Measurements from ENCODE around the gene NT5C1A. TPM values are rescaled to one million over a fixed set of nuclear protein-coding genes. Genes with fewer than 3 reads are reported as not detected.

The NT5C1A gene
- total RNA-seq, 1 experiment from 2014 or later, result not detected

DNA sequence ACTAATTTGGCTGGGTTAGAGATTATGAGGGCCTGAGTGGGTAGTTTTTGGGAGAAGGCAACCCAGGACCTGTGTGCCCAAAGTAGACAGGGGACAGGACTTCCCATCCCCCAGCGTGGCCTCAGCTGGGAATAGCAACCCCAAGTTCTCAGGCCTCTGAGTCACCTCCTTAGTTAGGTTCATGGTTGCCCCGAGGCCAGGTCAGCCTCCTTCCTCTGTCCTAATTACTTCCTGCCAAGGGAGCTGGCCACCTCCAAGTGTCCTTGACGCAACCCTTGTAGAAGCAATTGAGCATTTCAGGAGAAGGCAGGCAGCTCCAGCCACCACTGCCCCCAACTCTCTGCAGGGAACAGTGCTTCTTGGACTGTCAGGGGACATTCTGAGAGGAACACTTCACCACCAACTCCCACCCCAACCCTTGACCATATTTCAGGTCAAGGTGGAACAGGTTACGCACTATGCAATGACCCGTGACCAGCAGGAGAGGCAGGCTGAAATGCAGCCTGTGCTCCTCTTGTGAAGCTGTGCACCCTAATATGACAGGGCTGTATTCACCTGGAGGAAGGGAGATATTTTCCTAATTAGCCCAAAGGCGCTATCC, 5.1 kb upstream of the NT5C1A start:
- Histone ChIP-seq H4K5ac (ENCODE audit: insufficient read length, low read depth, low read length) (no peak overlapping the region), H3K23ac (ENCODE audit: insufficient read length, low read depth, low read length) (no peak overlapping the region), H3K4ac (ENCODE audit: low read depth, low read length) (no peak overlapping the region), H2BK5ac (ENCODE audit: insufficient read length, low read length) (no peak overlapping the region), H3K18ac (ENCODE audit: insufficient read length, low read depth, low read length) (no peak overlapping the region), H2BK12ac (ENCODE audit: insufficient read length, low read depth, low read length) (no peak overlapping the region), H3K23me2 (ENCODE audit: insufficient read length, low read depth, low read length, poor library complexity, severe bottlenecking) (peaks cover 5% of the 10 kb centered on the region), H2AK5ac (ENCODE audit: insufficient read length, low read length) (no peak overlapping the region), H4K91ac (ENCODE audit: insufficient read length, low read depth, low read length) (no peak overlapping the region), H3K14ac (ENCODE audit: insufficient read depth, low read length) (no peak overlapping the region), H3K27ac (ENCODE audit: insufficient read length, low read depth, low read length) (no peak overlapping the region), H2AFZ (ENCODE audit: low read length) (no peak overlapping the region), H3T11ph (ENCODE audit: low read length) (no peak overlapping the region), H4K20me1 (ENCODE audit: control insufficient read depth, insufficient read depth, insufficient read length) (no peaks in the 10 kb centered on the region), H3K79me2 (ENCODE audit: insufficient read depth, low read length) (no peaks in the 10 kb centered on the region), H2BK15ac (ENCODE audit: low read depth, low read length) (no peak overlapping the region), H2BK120ac (ENCODE audit: low read depth, low read length, poor library complexity, severe bottlenecking) (no peak overlapping the region), H3K4me1 (ENCODE audit: insufficient read depth, low read length) (no peaks in the 10 kb centered on the region), H3K4me2 (ENCODE audit: insufficient read depth, insufficient read length, low read length) (no peak overlapping the region), H3K9me3 (ENCODE audit: control insufficient read depth, low read depth, low read length) (no peaks in the 10 kb centered on the region), H3K56ac (ENCODE audit: insufficient read length, low read depth, low read length) (no peak overlapping the region), H2BK20ac (ENCODE audit: low read depth, low read length, poor library complexity, severe bottlenecking) (no peak overlapping the region), H3K27me3 (ENCODE audit: insufficient read depth, low read length) (peaks cover 76% of the 10 kb centered on the region), H3K9ac (ENCODE audit: extremely low read depth, insufficient read length, low read length) (no peak overlapping the region), H3K79me1 (ENCODE audit: insufficient read depth, low read depth, low read length, poor library complexity, severe bottlenecking) (no peaks in the 10 kb centered on the region), H4K8ac (replicated peaks; ENCODE audit: insufficient read length, low read depth, low read length) (no peak overlapping the region)
- no peak overlapping the region for H3K4me3 Mint-ChIP-seq
- no CpG with 5 or more reads among the region's 6 CpGs for WGBS (ENCODE audit: extremely low coverage, insufficient read length, low lambda C conversion rate)
- no peaks in the 10 kb centered on the region for H3K9me3 Mint-ChIP-seq
- no peak overlapping the region for H3K27ac Mint-ChIP-seq
- H3K4me1 Mint-ChIP-seq, result no peaks in the 10 kb centered on the region; a peak in 1 of 4 replicates
- peaks cover 99% of the 10 kb centered on the region for H3K27me3 Mint-ChIP-seq (ENCODE audit: low read depth)
- no peak for DNase-seq
- H3K36me3 Mint-ChIP-seq (ENCODE audit: insufficient read depth in 1 of 3, low read depth in 3 of 3), result no peaks in the 10 kb centered on the region; a peak in 1 of 7 replicates
- TF ChIP-seq, protein P1, sequence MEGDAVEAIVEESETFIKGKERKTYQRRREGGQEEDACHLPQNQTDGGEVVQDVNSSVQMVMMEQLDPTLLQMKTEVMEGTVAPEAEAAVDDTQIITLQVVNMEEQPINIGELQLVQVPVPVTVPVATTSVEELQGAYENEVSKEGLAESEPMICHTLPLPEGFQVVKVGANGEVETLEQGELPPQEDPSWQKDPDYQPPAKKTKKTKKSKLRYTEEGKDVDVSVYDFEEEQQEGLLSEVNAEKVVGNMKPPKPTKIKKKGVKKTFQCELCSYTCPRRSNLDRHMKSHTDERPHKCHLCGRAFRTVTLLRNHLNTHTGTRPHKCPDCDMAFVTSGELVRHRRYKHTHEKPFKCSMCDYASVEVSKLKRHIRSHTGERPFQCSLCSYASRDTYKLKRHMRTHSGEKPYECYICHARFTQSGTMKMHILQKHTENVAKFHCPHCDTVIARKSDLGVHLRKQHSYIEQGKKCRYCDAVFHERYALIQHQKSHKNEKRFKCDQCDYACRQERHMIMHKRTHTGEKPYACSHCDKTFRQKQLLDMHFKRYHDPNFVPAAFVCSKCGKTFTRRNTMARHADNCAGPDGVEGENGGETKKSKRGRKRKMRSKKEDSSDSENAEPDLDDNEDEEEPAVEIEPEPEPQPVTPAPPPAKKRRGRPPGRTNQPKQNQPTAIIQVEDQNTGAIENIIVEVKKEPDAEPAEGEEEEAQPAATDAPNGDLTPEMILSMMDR (conservative IDR thresholded peaks at IDR 0.05), result no peak
